GM23338 (cell line): ENCODE data around the gene TMEM119. TPM values are rescaled to one million over a fixed set of nuclear protein-coding genes. Genes with fewer than 3 reads are reported as not detected.

Experiments used
- ATAC-seq: fragments of 200-7000 bp; cut with Tn5 transposase; 3 replicates; pipeline ENCODE4 v1.9.1; 2020
- DNase-seq: peaks from one replicate; pipeline ENCODE4 v3.0.0-alpha.2; 2015; ENCODE audit warnings: low spot score
- H2AFZ ChIP-seq: fragments of 200-600 bp; sonication (generic); 2 replicates; pipeline ENCODE4 v1.8.0; 2016; ENCODE audit warnings: antibody characterized with exemption, mild to moderate bottlenecking, moderate library complexity
- H3F3A ChIP-seq: fragments of 200-600 bp; sonication (generic); replicated peaks from 2 replicates; pipeline ENCODE4 v1.8.0; 2017; ENCODE audit warnings: antibody characterized with exemption, mixed run types, low read depth
- H3K27ac ChIP-seq: fragments of 200-600 bp; sonication (generic); 2 replicates; pipeline ENCODE4 v1.6.1; 2016; ENCODE audit warnings: low read depth
- H3K27me3 ChIP-seq: fragments of 200-600 bp; sonication (generic); 2 replicates; pipeline ENCODE4 v1.8.0; 2016; ENCODE audit warnings: mild to moderate bottlenecking, mixed run types, moderate library complexity; ENCODE audit not compliant: insufficient read depth
- H3K36me3 ChIP-seq: fragments of 200-600 bp; sonication (generic); 2 replicates; pipeline ENCODE4 v1.8.0; 2016; ENCODE audit warnings: mild to moderate bottlenecking; ENCODE audit not compliant: insufficient read depth
- H3K4me1 ChIP-seq: fragments of 200-600 bp; sonication (generic); 2 replicates; pipeline ENCODE4 v1.8.0; 2016; ENCODE audit warnings: mild to moderate bottlenecking, moderate library complexity; ENCODE audit not compliant: insufficient read depth
- H3K4me2 ChIP-seq: fragments of 200-600 bp; sonication (generic); 2 replicates; pipeline ENCODE4 v1.7.1; 2017; ENCODE audit warnings: mixed run types
- H3K4me3 ChIP-seq: fragments of 200-600 bp; sonication (generic); 2 replicates; pipeline ENCODE4 v1.6.1; 2016; ENCODE audit warnings: mixed run types
- H3K79me2 ChIP-seq: fragments of 200-600 bp; sonication (generic); replicated peaks from 2 replicates; pipeline ENCODE4 v1.8.0; 2017; ENCODE audit warnings: mild to moderate bottlenecking; ENCODE audit not compliant: insufficient read depth
- H3K9me2 ChIP-seq: fragments of 200-600 bp; sonication (generic); 2 replicates; pipeline ENCODE4 v1.8.0; 2017; ENCODE audit not compliant: insufficient read depth
- H4K20me1 ChIP-seq: fragments of 200-600 bp; sonication (generic); replicated peaks from 2 replicates; pipeline ENCODE4 v1.8.0; 2017; ENCODE audit warnings: mild to moderate bottlenecking; ENCODE audit not compliant: insufficient read depth
- H3K27ac Mint-ChIP-seq: 2 replicates; pipeline ENCODE4 v1.8.0; 2020; ENCODE audit warnings: inconsistent platforms, mild to moderate bottlenecking, moderate library complexity, mixed read lengths
- H3K27me3 Mint-ChIP-seq: 3 replicates; pipeline ENCODE4 v1.8.0; 2022; ENCODE audit warnings: low read depth, mild to moderate bottlenecking, moderate library complexity, mixed read lengths, inconsistent platforms; ENCODE audit not compliant: insufficient read depth, poor library complexity
- H3K36me3 Mint-ChIP-seq: 3 replicates; pipeline ENCODE4 v1.8.0; 2021; ENCODE audit warnings: low read depth, mild to moderate bottlenecking, inconsistent platforms, moderate library complexity, mixed read lengths
- H3K4me1 Mint-ChIP-seq: 3 replicates; pipeline ENCODE4 v1.8.0; 2020; ENCODE audit warnings: mild to moderate bottlenecking, inconsistent platforms, mixed read lengths
- H3K4me3 Mint-ChIP-seq: 3 replicates; pipeline ENCODE4 v1.8.0; 2021; ENCODE audit warnings: moderate library complexity, mild to moderate bottlenecking, inconsistent platforms, mixed read lengths
- H3K9me3 Mint-ChIP-seq: 3 replicates; pipeline ENCODE4 v1.8.0; 2020; ENCODE audit warnings: moderate library complexity, mild to moderate bottlenecking, inconsistent platforms, mixed read lengths
- CREB1 ChIP-seq: fragments of 250-450 bp; sonication (Bioruptor Pico); IDR thresholded peaks from 2 replicates; pipeline ENCODE4 v1.5.0; 2020; ENCODE audit warnings: low read depth, mild to moderate bottlenecking, moderate library complexity
- CTCF ChIP-seq, 2 experiments: fragments of 200-600 bp in 1 of 2; sonication (generic) in 1 of 2; conservative IDR thresholded peaks; 2 replicates each; pipeline versions ENCODE4 v1.5.1 to v1.6.1; 2016 to 2017; ENCODE audit warnings: antibody characterized with exemption in 2 of 2, low read depth in 2 of 2, mild to moderate bottlenecking in 2 of 2, moderate library complexity in 1 of 2
- ETS1 ChIP-seq: IDR thresholded peaks from 2 replicates; pipeline ENCODE4 v1.6.1; 2016; ENCODE audit warnings: antibody characterized with exemption
- EZH2 ChIP-seq: fragments of 200-600 bp; sonication (generic); IDR thresholded peaks from one replicate; pipeline ENCODE4 v1.8.0; 2017; ENCODE audit warnings: antibody characterized with exemption, mild to moderate bottlenecking, low read depth; ENCODE audit not compliant: unreplicated experiment
- EZH2phosphoT487 ChIP-seq: fragments of 200-600 bp; sonication (generic); IDR thresholded peaks from one replicate; pipeline ENCODE4 v1.8.1; 2018; ENCODE audit warnings: antibody characterized with exemption; ENCODE audit not compliant: unreplicated experiment
- JUNB ChIP-seq: IDR thresholded peaks from one replicate; pipeline ENCODE4 v1.6.1; 2016; ENCODE audit warnings: antibody characterized with exemption; ENCODE audit not compliant: unreplicated experiment
- NANOG ChIP-seq: IDR thresholded peaks from 2 replicates; pipeline ENCODE4 v1.6.1; 2016; ENCODE audit warnings: antibody characterized with exemption, borderline replicate concordance
- POLR2AphosphoS5 ChIP-seq: IDR thresholded peaks from 2 replicates; pipeline ENCODE4 v1.6.1; 2016; ENCODE audit warnings: antibody characterized with exemption, low read depth
- REST ChIP-seq: IDR thresholded peaks from one replicate; pipeline ENCODE4 v1.6.1; 2018; ENCODE audit warnings: antibody characterized with exemption; ENCODE audit not compliant: unreplicated experiment
- STAT1 ChIP-seq: IDR thresholded peaks from one replicate; pipeline ENCODE4 v1.6.1; 2016; ENCODE audit warnings: antibody characterized with exemption; ENCODE audit not compliant: unreplicated experiment
- ZNF114 ChIP-seq: fragments of 250-450 bp; sonication (Bioruptor Pico); IDR thresholded peaks from 2 replicates; pipeline ENCODE4 v1.5.0; 2020; ENCODE audit warnings: mild to moderate bottlenecking, moderate library complexity
- ZNF331 ChIP-seq: fragments of 250-450 bp; sonication (Bioruptor Pico); IDR thresholded peaks from 2 replicates; pipeline ENCODE4 v1.5.0; 2020; ENCODE audit warnings: low read depth, mild to moderate bottlenecking, moderate library complexity
- ZNF462 ChIP-seq: fragments of 250-450 bp; sonication (Bioruptor Pico); IDR thresholded peaks from 2 replicates; pipeline ENCODE4 v1.5.0; 2020; ENCODE audit warnings: mild to moderate bottlenecking, moderate library complexity
- polyA plus RNA-seq: library from polyadenylated mRNA; unstranded; fragments of >200 nt; fragmentation: Nextera tagmentation; extraction: Ambion mirVana; gene quantifications from 2 replicates; pipeline ENCODE4 v1.2.1, GENCODE V29; 2016
- total RNA-seq: library from RNA; depleted of rRNA; stranded (reverse); fragments of >200 nt; shearing (Covaris generic); gene quantifications from 2 replicates; pipeline ENCODE4 v1.2.3, GENCODE V29; 2014

TMEM119 gene
- total and polyA plus RNA-seq, 2 experiments from 2014 or later: 0.06 to 0.07 TPM

GRCh38 chr12:108571609-108572165, 26.2 kb downstream of the TMEM119 start:
- Histone ChIP-seq H3K4me3 (no peak overlapping the region), H3K27ac (no peak overlapping the region), H3K79me2 (no peaks in the 10 kb centered on the region), H3K4me1 (no peaks in the 10 kb centered on the region), H2AFZ (no peak overlapping the region), H3F3A (0 out of 2 replicates have a peak, but pooled peaks cover 3% of the 10 kb centered on the region), H3K36me3 (peaks cover 25% of the 10 kb centered on the region), H3K4me2 (no peak overlapping the region), H3K27me3 (no peaks in the 10 kb centered on the region), H3K9me2 (no peaks in the 10 kb centered on the region), H4K20me1 (no peaks in the 10 kb centered on the region)
- Mint-ChIP-seq H3K36me3 (peaks cover 23% of the 10 kb centered on the region), H3K9me3 (no peaks in the 10 kb centered on the region), H3K4me3 (no peak overlapping the region), H3K4me1 (no peaks in the 10 kb centered on the region), H3K27me3 (peaks cover under 1% of the 10 kb centered on the region), H3K27ac (no peak overlapping the region)
- DNase-seq (no peak), ATAC-seq (no peak)
- TF ChIP-seq CTCF (conservative IDR thresholded peaks at IDR 0.05; ENCODE audit: low read depth in 2 of 2) (no peak), ETS1 (no peak), REST (no peak), CREB1 (CRISPR knock-in tag) (no peak), JUNB (no peak), EZH2phosphoT487 (no peak), ZNF331 (CRISPR knock-in tag) (no peak), ZNF462 (no peak), EZH2 (no peak), STAT1 (no peak), POLR2AphosphoS5 (no peak), ZNF114 (CRISPR knock-in tag) (no peak), NANOG (no peak)
